H9 (cell line): ENCODE measurements around the gene NADSYN1. TPM values are rescaled to one million over a fixed set of nuclear protein-coding genes. Genes with fewer than 3 reads are reported as not detected.
A peak's percentile ranks its signal among the peaks of the same experiment; 100 is the strongest.

Experiments
- DNase-seq: peaks from one replicate; pipeline ENCODE4 v3.0.0-alpha.2; 2017
- H2AFZ ChIP-seq: one replicate; pipeline ENCODE4 v1.6.1; 2013; ENCODE audit warnings: mild to moderate bottlenecking, low read length, control low read depth, moderate library complexity
- H2AK5ac ChIP-seq: 2 replicates; pipeline ENCODE4 v1.6.1; 2013; ENCODE audit warnings: low read length, control low read depth, mixed read lengths; ENCODE audit not compliant: insufficient read length
- H2BK120ac ChIP-seq: one replicate; pipeline ENCODE4 v1.6.1; 2013; ENCODE audit warnings: low read depth, mild to moderate bottlenecking, low read length, control low read depth, inconsistent platforms; ENCODE audit not compliant: poor library complexity, severe bottlenecking
- H2BK12ac ChIP-seq: 2 replicates; pipeline ENCODE4 v1.6.1; 2013; ENCODE audit warnings: low read length, control low read depth, mixed read lengths, low read depth; ENCODE audit not compliant: insufficient read length
- H2BK15ac ChIP-seq: 2 replicates; pipeline ENCODE4 v1.6.1; 2013; ENCODE audit warnings: low read depth, low read length, control low read depth
- H2BK20ac ChIP-seq: one replicate; pipeline ENCODE4 v1.6.1; 2013; ENCODE audit warnings: low read depth, mild to moderate bottlenecking, low read length, control low read depth, inconsistent platforms; ENCODE audit not compliant: poor library complexity, severe bottlenecking
- H2BK5ac ChIP-seq: 2 replicates; pipeline ENCODE4 v1.6.1; 2013; ENCODE audit warnings: low read length, control low read depth, mixed read lengths; ENCODE audit not compliant: insufficient read length
- H3K14ac ChIP-seq: 2 replicates; pipeline ENCODE4 v1.6.1; 2013; ENCODE audit warnings: low read length, control low read depth; ENCODE audit not compliant: insufficient read depth
- H3K18ac ChIP-seq: 2 replicates; pipeline ENCODE4 v1.6.1; 2013; ENCODE audit warnings: low read depth, mild to moderate bottlenecking, mixed read lengths, low read length, control low read depth; ENCODE audit not compliant: insufficient read length
- H3K23ac ChIP-seq: 2 replicates; pipeline ENCODE4 v1.6.1; 2013; ENCODE audit warnings: low read length, control low read depth, mixed read lengths, low read depth; ENCODE audit not compliant: insufficient read length
- H3K23me2 ChIP-seq: 2 replicates; pipeline ENCODE4 v1.6.1; 2013; ENCODE audit warnings: low read depth, mild to moderate bottlenecking, mixed read lengths, low read length, control low read depth; ENCODE audit not compliant: insufficient read length, poor library complexity, severe bottlenecking
- H3K27ac ChIP-seq: 2 replicates; pipeline ENCODE4 v1.5.1; 2013; ENCODE audit warnings: low read length, control low read depth, mixed read lengths, low read depth; ENCODE audit not compliant: insufficient read length
- H3K27me3 ChIP-seq: 2 replicates; pipeline ENCODE4 v1.6.1; 2013; ENCODE audit warnings: low read length, control low read depth, inconsistent platforms; ENCODE audit not compliant: insufficient read depth
- H3K4ac ChIP-seq: 2 replicates; pipeline ENCODE4 v1.6.1; 2013; ENCODE audit warnings: low read depth, mild to moderate bottlenecking, control low read depth, inconsistent platforms, low read length, moderate library complexity
- H3K4me1 ChIP-seq: 2 replicates; pipeline ENCODE4 v1.6.1; 2013; ENCODE audit warnings: low read length, control low read depth, inconsistent platforms; ENCODE audit not compliant: insufficient read depth
- H3K4me2 ChIP-seq: 2 replicates; pipeline ENCODE4 v1.6.1; 2013; ENCODE audit warnings: low read length, control low read depth, mixed read lengths; ENCODE audit not compliant: insufficient read length, insufficient read depth
- H3K56ac ChIP-seq: 2 replicates; pipeline ENCODE4 v1.6.1; 2013; ENCODE audit warnings: low read depth, mild to moderate bottlenecking, mixed read lengths, low read length, control low read depth; ENCODE audit not compliant: insufficient read length
- H3K79me1 ChIP-seq: 2 replicates; pipeline ENCODE4 v1.6.1; 2013; ENCODE audit warnings: low read depth, mild to moderate bottlenecking, moderate library complexity, low read length, control low read depth, inconsistent platforms; ENCODE audit not compliant: insufficient read depth, poor library complexity, severe bottlenecking
- H3K79me2 ChIP-seq: 2 replicates; pipeline ENCODE4 v1.6.1; 2013; ENCODE audit warnings: low read length, control low read depth, inconsistent platforms; ENCODE audit not compliant: insufficient read depth
- H3K9ac ChIP-seq: 2 replicates; pipeline ENCODE4 v1.6.1; 2013; ENCODE audit warnings: low read length, control low read depth, mixed read lengths; ENCODE audit not compliant: insufficient read length; ENCODE audit errors: extremely low read depth
- H3K9me3 ChIP-seq: one replicate; pipeline ENCODE4 v1.6.1; 2013; ENCODE audit warnings: low read depth, low read length, inconsistent platforms; ENCODE audit not compliant: control insufficient read depth
- H3T11ph ChIP-seq: one replicate; pipeline ENCODE4 v1.6.1; 2013; ENCODE audit warnings: mild to moderate bottlenecking, low read length, control low read depth, inconsistent platforms
- H4K20me1 ChIP-seq: one replicate; pipeline ENCODE4 v1.6.1; 2013; ENCODE audit not compliant: control insufficient read depth, insufficient read length, insufficient read depth
- H4K5ac ChIP-seq: 2 replicates; pipeline ENCODE4 v1.6.1; 2013; ENCODE audit warnings: low read depth, mild to moderate bottlenecking, mixed read lengths, low read length, control low read depth; ENCODE audit not compliant: insufficient read length
- H4K8ac ChIP-seq: replicated peaks from 2 replicates; pipeline ENCODE4 v1.6.1; 2013; ENCODE audit warnings: low read length, control low read depth, mixed read lengths, low read depth; ENCODE audit not compliant: insufficient read length
- H4K91ac ChIP-seq: 2 replicates; pipeline ENCODE4 v1.6.1; 2013; ENCODE audit warnings: low read depth, mild to moderate bottlenecking, moderate library complexity, mixed read lengths, low read length, control low read depth; ENCODE audit not compliant: insufficient read length
- H3K27ac Mint-ChIP-seq, 3 experiments: 2 replicates in 2 of 3; 3 replicates in 1 of 3; pipeline ENCODE4 v1.8.0; 2020 to 2021; ENCODE audit warnings: mixed read lengths in 3 of 3, mild to moderate bottlenecking in 1 of 3, moderate library complexity in 1 of 3
- H3K27me3 Mint-ChIP-seq: 2 replicates; pipeline ENCODE4 v1.8.0; 2021; ENCODE audit warnings: low read depth, mild to moderate bottlenecking, moderate library complexity, mixed read lengths
- H3K36me3 Mint-ChIP-seq, 3 experiments: 2 replicates in 2 of 3; 3 replicates in 1 of 3; pipeline ENCODE4 v1.8.0; 2020 to 2021; ENCODE audit warnings: low read depth in 3 of 3, mixed read lengths in 3 of 3; ENCODE audit not compliant: insufficient read depth in 1 of 3
- H3K4me1 Mint-ChIP-seq, 2 experiments: 2 replicates each; pipeline ENCODE4 v1.8.0; 2020; ENCODE audit warnings: mixed read lengths in 2 of 2
- H3K4me3 Mint-ChIP-seq, 2 experiments: 2 replicates in 1 of 2; 3 replicates in 1 of 2; pipeline ENCODE4 v1.8.0; 2020 to 2021; ENCODE audit warnings: mild to moderate bottlenecking in 2 of 2, mixed read lengths in 2 of 2, moderate library complexity in 1 of 2
- H3K9me3 Mint-ChIP-seq, 2 experiments: 2 replicates in 1 of 2; 3 replicates in 1 of 2; pipeline ENCODE4 v1.8.0; 2020; ENCODE audit warnings: mild to moderate bottlenecking in 2 of 2, mixed read lengths in 2 of 2, moderate library complexity in 1 of 2
- WGBS: extraction: QIAGEN DNeasy Blood & Tissue Kit; methylation state at CpG from one replicate; pipeline ENCODE4 v1.1.7; 2013; ENCODE audit warnings: missing lambda C conversion rate, low lambda C conversion rate, mixed read lengths; ENCODE audit not compliant: insufficient read length; ENCODE audit errors: extremely low coverage; 5-methylcytosine and 5-hydroxymethylcytosine counted together
- total RNA-seq: library from RNA; stranded (reverse); gene quantifications from 2 replicates; pipeline ENCODE4 v1.2.1, GENCODE V29; 2021
- TF ChIP-seq, protein P1 (sequence below): fragments of 200-600 bp; sonication (generic); conservative IDR thresholded peaks from 3 replicates; pipeline ENCODE4 v1.8.0; 2021; ENCODE audit warnings: antibody characterized with exemption, mild to moderate bottlenecking

The NADSYN1 gene
- total RNA-seq, 1 experiment from 2014 or later = 44.2 TPM

DNA sequence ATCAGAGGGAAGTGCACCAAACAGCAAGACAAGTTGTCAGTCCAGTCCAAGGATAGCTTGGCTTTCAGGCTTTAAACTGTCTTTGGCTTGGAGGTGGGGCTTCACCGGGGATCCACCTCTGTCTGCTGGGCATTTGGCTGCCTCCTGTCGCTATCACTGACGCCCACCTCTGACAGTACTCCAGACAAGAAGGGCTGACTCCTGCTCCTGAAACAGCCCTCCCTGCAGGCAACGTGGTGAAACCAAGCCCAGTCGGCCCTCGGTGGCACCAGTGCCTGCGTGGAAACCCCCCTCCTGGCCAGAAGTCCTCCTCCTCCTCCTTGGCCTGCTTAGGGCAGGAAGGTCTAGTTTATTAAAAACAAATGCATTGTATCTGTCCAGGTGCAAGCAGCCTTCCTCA, 21.7 kb upstream of the NADSYN1 start:
- H2BK5ac ChIP-seq = no peak overlapping the region
- Mint-ChIP-seq H3K9me3 (peaks cover 0 to 7% of the 10 kb centered on the region in 2 experiments; a peak in 3 of 5 replicates), H3K27me3 (no peaks in the 10 kb centered on the region; the same call in 1 of the 2 replicates), H3K4me3 (no peak overlapping the region), H3K36me3 (peaks cover 7 to 24% (median 15%) of the 10 kb centered on the region in 3 experiments; a peak in 6 of 7 replicates), H3K4me1 (peaks cover 4 to 7% of the 10 kb centered on the region in 2 experiments; a peak in 3 of 4 replicates), H3K27ac (peak overlapping the region in 1 of 3 experiments; percentile 32; a peak in 2 of 7 replicates)
- H3K9ac ChIP-seq = no peak overlapping the region
- H3K23me2 ChIP-seq = no peaks in the 10 kb centered on the region
- no peak overlapping the region for H2BK15ac ChIP-seq
- H3K79me2 ChIP-seq = no peaks in the 10 kb centered on the region
- H3K27ac ChIP-seq = no peak overlapping the region
- H2BK120ac ChIP-seq = no peak overlapping the region
- no peak overlapping the region for H4K5ac ChIP-seq
- no peak overlapping the region for H3T11ph ChIP-seq
- no peaks in the 10 kb centered on the region for H3K4me1 ChIP-seq
- H3K27me3 ChIP-seq = no peaks in the 10 kb centered on the region
- H3K79me1 ChIP-seq = no peaks in the 10 kb centered on the region
- H3K14ac ChIP-seq = no peak overlapping the region
- H3K18ac ChIP-seq = no peak overlapping the region
- no peak for DNase-seq
- no peak overlapping the region for H2AFZ ChIP-seq
- H3K56ac ChIP-seq = no peak overlapping the region
- H3K4me2 ChIP-seq = no peak overlapping the region
- H4K20me1 ChIP-seq = no peaks in the 10 kb centered on the region
- H2BK20ac ChIP-seq = no peak overlapping the region
- no peaks in the 10 kb centered on the region for H3K9me3 ChIP-seq
- WGBS = no CpG with 5 or more reads among the region's 7 CpGs
- TF ChIP-seq, protein P1, sequence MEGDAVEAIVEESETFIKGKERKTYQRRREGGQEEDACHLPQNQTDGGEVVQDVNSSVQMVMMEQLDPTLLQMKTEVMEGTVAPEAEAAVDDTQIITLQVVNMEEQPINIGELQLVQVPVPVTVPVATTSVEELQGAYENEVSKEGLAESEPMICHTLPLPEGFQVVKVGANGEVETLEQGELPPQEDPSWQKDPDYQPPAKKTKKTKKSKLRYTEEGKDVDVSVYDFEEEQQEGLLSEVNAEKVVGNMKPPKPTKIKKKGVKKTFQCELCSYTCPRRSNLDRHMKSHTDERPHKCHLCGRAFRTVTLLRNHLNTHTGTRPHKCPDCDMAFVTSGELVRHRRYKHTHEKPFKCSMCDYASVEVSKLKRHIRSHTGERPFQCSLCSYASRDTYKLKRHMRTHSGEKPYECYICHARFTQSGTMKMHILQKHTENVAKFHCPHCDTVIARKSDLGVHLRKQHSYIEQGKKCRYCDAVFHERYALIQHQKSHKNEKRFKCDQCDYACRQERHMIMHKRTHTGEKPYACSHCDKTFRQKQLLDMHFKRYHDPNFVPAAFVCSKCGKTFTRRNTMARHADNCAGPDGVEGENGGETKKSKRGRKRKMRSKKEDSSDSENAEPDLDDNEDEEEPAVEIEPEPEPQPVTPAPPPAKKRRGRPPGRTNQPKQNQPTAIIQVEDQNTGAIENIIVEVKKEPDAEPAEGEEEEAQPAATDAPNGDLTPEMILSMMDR = no peak
- no peak overlapping the region for H2BK12ac ChIP-seq
- no peak overlapping the region for H3K23ac ChIP-seq
- no peak overlapping the region for H4K8ac ChIP-seq
- no peak overlapping the region for H2AK5ac ChIP-seq
- H3K4ac ChIP-seq = no peak overlapping the region
- H4K91ac ChIP-seq = no peak overlapping the region
